SK-N-SH (cell line): ENCODE measurements around the gene SHH. TPM values are rescaled to one million over a fixed set of nuclear protein-coding genes. Genes with fewer than 3 reads are reported as not detected.

ENCODE experiments used
- CTCF ChIA-PET: fragments of 300-600, 350-600 bp; formaldehyde crosslinking; extraction: SDS; loops from one replicate; lab custom pipeline; 2021; lab: Yijun Ruan, JAX
- POLR2A ChIA-PET: fragments of 350-600 bp; sonication (Branson Sonifier 250); formaldehyde crosslinking; extraction: SDS; loops from one replicate; lab custom pipeline; 2020; ENCODE audit warnings: antibody characterized with exemption, inconsistent platforms; lab: Yijun Ruan, JAX
- DNase-seq: peaks from one replicate; pipeline ENCODE4 v3.0.0; 2012
- H2AFZ ChIP-seq: fragments of 200-600 bp; sonication (generic); 2 replicates; pipeline ENCODE4 v1.8.1; 2016; ENCODE audit warnings: antibody characterized with exemption, mild to moderate bottlenecking, low read depth
- H3F3A ChIP-seq: fragments of 200-600 bp; sonication (generic); replicated peaks from 2 replicates; pipeline ENCODE3; 2016; ENCODE audit warnings: antibody characterized with exemption, mild to moderate bottlenecking; ENCODE audit not compliant: insufficient read depth
- H3K27ac ChIP-seq, 2 experiments: fragments of 200-500 bp in 1 of 2; fragments of 200-600 bp in 1 of 2; sonication (Bioruptor generic) in 1 of 2; sonication (generic), shearing (Covaris generic) in 1 of 2; 2 replicates each; pipeline versions ENCODE4 v1.5.1 to v1.6.1; 2014 to 2016; ENCODE audit warnings: low read depth in 2 of 2, inconsistent platforms in 1 of 2, low read length in 1 of 2, mild to moderate bottlenecking in 1 of 2, mixed read lengths in 1 of 2
- H3K27me3 ChIP-seq: fragments of 200-600 bp; sonication (generic), shearing (Covaris generic); 2 replicates; pipeline ENCODE4 v1.6.1; 2016; ENCODE audit warnings: mixed run types; ENCODE audit not compliant: insufficient read depth
- H3K36me3 ChIP-seq, 2 experiments: fragments of 200-500 bp in 1 of 2; fragments of 200-600 bp in 1 of 2; sonication (Bioruptor generic) in 1 of 2; sonication (generic) in 1 of 2; replicated peaks in 1 of 2; 2 replicates each; pipeline versions ENCODE3 to v1.5.1; 2014 to 2016; ENCODE audit warnings: low read length in 1 of 2, mild to moderate bottlenecking in 1 of 2; ENCODE audit not compliant: insufficient read depth in 2 of 2, control insufficient read depth in 1 of 2
- H3K4me1 ChIP-seq, 2 experiments: fragments of 200-500 bp in 1 of 2; fragments of 200-600 bp in 1 of 2; sonication (Bioruptor generic) in 1 of 2; sonication (generic), shearing (Covaris generic) in 1 of 2; 2 replicates each; pipeline versions ENCODE4 v1.5.1 to v1.6.1; 2014 to 2016; ENCODE audit warnings: low read depth in 1 of 2, low read length in 1 of 2, mixed run types in 1 of 2; ENCODE audit not compliant: insufficient read depth in 2 of 2, control insufficient read depth in 1 of 2
- H3K4me2 ChIP-seq: fragments of 200-600 bp; sonication (generic), shearing (Covaris generic); 2 replicates; pipeline ENCODE4 v1.6.1; 2017; ENCODE audit warnings: mixed run types
- H3K4me3 ChIP-seq, 2 experiments: fragments of 200-500 bp in 1 of 2; fragments of 200-600 bp in 1 of 2; sonication (Bioruptor generic) in 1 of 2; sonication (generic), shearing (Covaris generic) in 1 of 2; 2 replicates each; pipeline versions ENCODE4 v1.5.1 to v1.8.1; 2014 to 2016; ENCODE audit warnings: low read depth in 2 of 2, inconsistent platforms in 1 of 2, low read length in 1 of 2, mild to moderate bottlenecking in 1 of 2, mixed read lengths in 1 of 2, moderate library complexity in 1 of 2
- H3K79me2 ChIP-seq: fragments of 200-600 bp; sonication (generic); 2 replicates; pipeline ENCODE4 v1.8.1; 2017; ENCODE audit warnings: mild to moderate bottlenecking; ENCODE audit not compliant: insufficient read depth
- H3K9ac ChIP-seq: fragments of 200-600 bp; sonication (generic); 2 replicates; pipeline ENCODE4 v1.6.1; 2017; ENCODE audit warnings: mixed run types
- H3K9me2 ChIP-seq: fragments of 200-600 bp; sonication (generic); 2 replicates; pipeline ENCODE4 v1.6.1; 2017; ENCODE audit warnings: mixed run types
- H3K9me3 ChIP-seq: fragments of 200-600 bp; sonication (generic); 2 replicates; pipeline ENCODE4 v1.6.1; 2017; ENCODE audit warnings: mixed run types, mild to moderate bottlenecking, moderate library complexity
- H4K20me1 ChIP-seq: fragments of 200-600 bp; sonication (generic); 2 replicates; pipeline ENCODE4 v1.6.1; 2017; ENCODE audit warnings: mild to moderate bottlenecking, mixed run types; ENCODE audit not compliant: insufficient read depth
- CTCF ChIP-seq: fragments of 200-600 bp; sonication (generic); IDR thresholded peaks from 2 replicates; pipeline ENCODE4 v1.6.1; 2017; ENCODE audit warnings: antibody characterized with exemption, mild to moderate bottlenecking, moderate library complexity
- ELF1 ChIP-seq: IDR thresholded peaks from 2 replicates; pipeline ENCODE4 v1.4.0; 2012
- FOSL2 ChIP-seq: IDR thresholded peaks from 2 replicates; pipeline ENCODE4 v1.4.0; 2012; ENCODE audit warnings: low read depth, mild to moderate bottlenecking, moderate library complexity, borderline replicate concordance
- FOXJ3 ChIP-seq: sonication (generic); formaldehyde crosslinking; IDR thresholded peaks from 2 replicates; pipeline ENCODE4 v1.5.1; 2020; ENCODE audit warnings: mild to moderate bottlenecking, missing genetic modification reagents
- GABPA ChIP-seq: IDR thresholded peaks from 2 replicates; pipeline ENCODE4 v1.4.0; 2012; ENCODE audit warnings: low read depth, mild to moderate bottlenecking
- GATA2 ChIP-seq: sonication (generic); formaldehyde crosslinking; IDR thresholded peaks from 2 replicates; pipeline ENCODE4 v1.5.0; 2020; ENCODE audit warnings: mild to moderate bottlenecking, missing genetic modification reagents
- PBX3 ChIP-seq: IDR thresholded peaks from 2 replicates; pipeline ENCODE4; 2012
- POLR2AphosphoS5 ChIP-seq: IDR thresholded peaks from 2 replicates; pipeline ENCODE4 v1.6.1; 2012; ENCODE audit warnings: low read depth, low read length
- RAD21 ChIP-seq: IDR thresholded peaks from 2 replicates; pipeline ENCODE4 v1.6.1; 2012; ENCODE audit warnings: mild to moderate bottlenecking, low read length
- RFX5 ChIP-seq: IDR thresholded peaks from 2 replicates; pipeline ENCODE4 v1.6.1; 2012; ENCODE audit warnings: mild to moderate bottlenecking, improper control_type of control experiment, low read length
- RXRA ChIP-seq: IDR thresholded peaks from 2 replicates; pipeline ENCODE4 v1.4.0; 2012; ENCODE audit warnings: low read depth, mild to moderate bottlenecking, borderline replicate concordance
- SIN3A ChIP-seq: IDR thresholded peaks from 2 replicates; pipeline ENCODE4 v1.6.1; 2012; ENCODE audit warnings: low read depth, mild to moderate bottlenecking, low read length, moderate library complexity, borderline replicate concordance
- TAF1 ChIP-seq: IDR thresholded peaks from 2 replicates; pipeline ENCODE4 v1.6.1; 2012; ENCODE audit warnings: low read depth, mild to moderate bottlenecking, low read length, moderate library complexity, borderline replicate concordance
- TCF12 ChIP-seq: IDR thresholded peaks from 2 replicates; pipeline ENCODE4 v1.4.0; 2012
- TEAD4 ChIP-seq: IDR thresholded peaks from 2 replicates; pipeline ENCODE4 v1.4.0; 2012; ENCODE audit warnings: mild to moderate bottlenecking, borderline replicate concordance; ENCODE audit not compliant: insufficient read depth
- USF1 ChIP-seq: IDR thresholded peaks from 2 replicates; pipeline ENCODE4 v1.4.0; 2012; ENCODE audit warnings: low read depth, borderline replicate concordance
- USF2 ChIP-seq: fragments of 150-350 bp; IDR thresholded peaks from 2 replicates; pipeline ENCODE4 v1.6.1; 2017; ENCODE audit warnings: antibody characterized with exemption, low read length, low read depth, borderline replicate concordance
- YY1 ChIP-seq: IDR thresholded peaks from 2 replicates; pipeline ENCODE4 v1.4.0; 2012; ENCODE audit warnings: low read depth, mild to moderate bottlenecking
- WGBS: methylation state at CpG from one replicate; pipeline ENCODE4 v1.1.6; 2017; ENCODE audit warnings: low lambda C conversion rate; 5-methylcytosine and 5-hydroxymethylcytosine counted together
- polyA plus RNA-seq, 3 experiments: library from polyadenylated mRNA; depleted of rRNA; stranded (reverse); fragments of >200 nt; gene quantifications; 2 replicates each; pipeline ENCODE4 v1.2.3, GENCODE V29; 2012
- TF ChIP-seq, protein P1 (sequence below): fragments of 150-350 bp; IDR thresholded peaks from 2 replicates; pipeline ENCODE4 v1.6.1; 2016; ENCODE audit warnings: mild to moderate bottlenecking, low read depth, low read length
- TF ChIP-seq, protein P2 (sequence below): IDR thresholded peaks from 2 replicates; pipeline ENCODE4 v1.4.0; 2012; ENCODE audit warnings: low read depth

SHH gene
- polyA plus RNA-seq, 1 of the 3 experiments (the other 2 are of a cell fraction) = not detected

- no peaks in the 10 kb centered on the region for H3K79me2 ChIP-seq
- H3K9ac ChIP-seq = no peak overlapping the region
- H3K9me2 ChIP-seq = no peaks in the 10 kb centered on the region
- no peaks in the 10 kb centered on the region for H3K4me1 ChIP-seq
- no peaks in the 10 kb centered on the region for H4K20me1 ChIP-seq
- H3K4me2 ChIP-seq = no peak overlapping the region
- H2AFZ ChIP-seq = no peak overlapping the region
- no peaks in the 10 kb centered on the region for H3F3A ChIP-seq
- H3K9me3 ChIP-seq = no peaks in the 10 kb centered on the region
- 15% methylated on average over 11 of the region's 12 CpGs for WGBS
- no peak for DNase-seq
- POLR2A ChIA-PET = no interaction called here
- CTCF ChIA-PET = no interaction called here
- TF ChIP-seq SIN3A (no peak), GATA2 (no peak)
- TF ChIP-seq, all 33 proteins: peak for 0
- Histone ChIP-seq H3K4me3 (no peak overlapping the region), H3K27me3 (peaks cover 94% of the 10 kb centered on the region), H3K36me3 (no peaks in the 10 kb centered on the region), H3K27ac (no peak overlapping the region)
Measured at GRCh38 chr7:155819186-155819585, 6.9 kb upstream of the SHH start.

DNA sequence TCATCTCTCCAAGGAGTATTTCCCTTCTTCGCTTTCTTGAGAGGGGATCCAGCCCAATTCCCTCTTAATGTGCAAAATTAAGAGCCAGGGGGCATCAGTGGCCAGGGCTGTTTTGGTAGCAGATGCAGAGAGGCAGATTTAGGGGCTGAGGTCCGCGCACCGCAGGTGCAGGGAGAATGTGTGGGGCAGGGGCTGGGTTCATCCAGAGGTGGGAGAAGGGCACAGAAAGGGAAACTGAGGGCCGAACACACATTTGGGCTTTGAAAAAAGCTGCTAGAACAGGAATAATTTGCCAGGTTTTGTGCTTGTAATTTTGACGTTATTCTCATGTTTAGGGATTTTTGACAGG, 6.5 kb upstream of the SHH start:
- Histone ChIP-seq H4K20me1 (no peaks in the 10 kb centered on the region), H3K4me1 (no peaks in the 10 kb centered on the region), H3K27ac (no peak overlapping the region), H3K79me2 (no peaks in the 10 kb centered on the region), H3K36me3 (no peaks in the 10 kb centered on the region), H3K4me3 (no peak overlapping the region), H3K27me3 (peaks cover 94% of the 10 kb centered on the region), H3K9me3 (no peaks in the 10 kb centered on the region), H3K9ac (no peak overlapping the region), H3K9me2 (no peaks in the 10 kb centered on the region), H3K4me2 (no peak overlapping the region), H2AFZ (no peak overlapping the region), H3F3A (no peaks in the 10 kb centered on the region)
- TF ChIP-seq ELF1 = no peak
- no peak for TF ChIP-seq FOSL2
- TF ChIP-seq SIN3A = no peak
- TF ChIP-seq YY1 = no peak
- no peak for TF ChIP-seq RAD21
- no peak for TF ChIP-seq CTCF
- no peak for TF ChIP-seq POLR2AphosphoS5
- TF ChIP-seq TCF12 = no peak
- TF ChIP-seq TAF1 = no peak
- TF ChIP-seq TEAD4 = no peak
- no peak for TF ChIP-seq GATA2
- no peak for TF ChIP-seq USF1
- no peak for TF ChIP-seq RXRA
- TF ChIP-seq, protein P1, sequence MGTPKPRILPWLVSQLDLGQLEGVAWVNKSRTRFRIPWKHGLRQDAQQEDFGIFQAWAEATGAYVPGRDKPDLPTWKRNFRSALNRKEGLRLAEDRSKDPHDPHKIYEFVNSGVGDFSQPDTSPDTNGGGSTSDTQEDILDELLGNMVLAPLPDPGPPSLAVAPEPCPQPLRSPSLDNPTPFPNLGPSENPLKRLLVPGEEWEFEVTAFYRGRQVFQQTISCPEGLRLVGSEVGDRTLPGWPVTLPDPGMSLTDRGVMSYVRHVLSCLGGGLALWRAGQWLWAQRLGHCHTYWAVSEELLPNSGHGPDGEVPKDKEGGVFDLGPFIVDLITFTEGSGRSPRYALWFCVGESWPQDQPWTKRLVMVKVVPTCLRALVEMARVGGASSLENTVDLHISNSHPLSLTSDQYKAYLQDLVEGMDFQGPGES = no peak
- no peak for TF ChIP-seq GABPA
- TF ChIP-seq RFX5 = no peak
- TF ChIP-seq, protein P2, sequence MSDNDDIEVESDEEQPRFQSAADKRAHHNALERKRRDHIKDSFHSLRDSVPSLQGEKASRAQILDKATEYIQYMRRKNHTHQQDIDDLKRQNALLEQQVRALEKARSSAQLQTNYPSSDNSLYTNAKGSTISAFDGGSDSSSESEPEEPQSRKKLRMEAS = no peak
- TF ChIP-seq USF2 = no peak
- TF ChIP-seq FOXJ3 (CRISPR knock-in tag) = no peak
- no peak for TF ChIP-seq PBX3
- no peak for DNase-seq
- ChIA-PET POLR2A (no interaction called here), CTCF (no interaction called here)
- WGBS = 1% methylated on average over 6 of the region's 6 CpGs
